GM18951 (cell line): ENCODE results near the gene IL1R2.

Experiments
- POLR2A ChIP-seq: IDR thresholded peaks from 4 replicates; pipeline ENCODE4 v1.6.1; 2011; ENCODE audit warnings: mild to moderate bottlenecking; ENCODE audit not compliant: insufficient read length, insufficient read depth; ENCODE audit errors: extremely low read depth
- in situ Hi-C: fragments of 300-500 bp; cut with MboI; formaldehyde crosslinking; loops from one replicate; pipeline ENCODE4 v1.12.0; 2022; ENCODE audit warnings: low sequenced_read_pairs, mixed read lengths, inconsistent platforms; ENCODE audit not compliant: unreplicated experiment

IL1R2 gene

GRCh38 chr2:101962309-101962708 is 29.5 kb upstream of the IL1R2 start:
- in situ Hi-C loops, result no loop called here
- no peak for TF ChIP-seq POLR2A

- in situ Hi-C loops, result no loop called here
- TF ChIP-seq POLR2A, result no peak
Observed at GRCh38 chr2:101963198-101963597, 28.6 kb upstream of the IL1R2 start.

GRCh38 chr2:101967826-101968513 is 23.8 kb upstream of the IL1R2 start:
- in situ Hi-C loops, result no loop called here

GRCh38 chr2:101969723-101970122 is 22.0 kb upstream of the IL1R2 start:
- in situ Hi-C loops, result no loop called here
- TF ChIP-seq POLR2A, result no peak

More at GRCh38 chr2:101967826-101968513, 23.8 kb upstream of the IL1R2 start:
- no peak for TF ChIP-seq POLR2A

- in situ Hi-C loops, result no loop called here
- TF ChIP-seq POLR2A, result no peak
Observed at GRCh38 chr2:101970901-101971300, 20.9 kb upstream of the IL1R2 start.

- in situ Hi-C loops, result no loop called here
- TF ChIP-seq POLR2A, result no peak
Observed at GRCh38 chr2:101971836-101972235, 19.9 kb upstream of the IL1R2 start.

- TF ChIP-seq POLR2A, result no peak
- in situ Hi-C loops, result no loop called here
Observed at GRCh38 chr2:101972621-101973434, 18.9 kb upstream of the IL1R2 start.

GRCh38 chr2:101974663-101975062 is 17.1 kb upstream of the IL1R2 start:
- no peak for TF ChIP-seq POLR2A
- in situ Hi-C loops, result no loop called here

- TF ChIP-seq POLR2A, result no peak
- in situ Hi-C loops, result no loop called here
Observed at GRCh38 chr2:101975171-101975870, 16.4 kb upstream of the IL1R2 start.

GRCh38 chr2:101976891-101977290 is 14.9 kb upstream of the IL1R2 start:
- in situ Hi-C loops, result no loop called here
- TF ChIP-seq POLR2A, result no peak

GRCh38 chr2:101980368-101980767 is 11.4 kb upstream of the IL1R2 start:
- no peak for TF ChIP-seq POLR2A
- in situ Hi-C loops, result no loop called here

- in situ Hi-C loops, result no loop called here
- no peak for TF ChIP-seq POLR2A
Observed at GRCh38 chr2:101981066-101981465, 10.7 kb upstream of the IL1R2 start.

GRCh38 chr2:101981504-101981903 is 10.3 kb upstream of the IL1R2 start:
- in situ Hi-C loops, result no loop called here
- TF ChIP-seq POLR2A, result no peak

GRCh38 chr2:101982495-101983029 is 9.2 kb upstream of the IL1R2 start:
- no peak for TF ChIP-seq POLR2A
- in situ Hi-C loops, result no loop called here

GRCh38 chr2:101983486-101983885 is 8.3 kb upstream of the IL1R2 start:
- in situ Hi-C loops, result no loop called here
- no peak for TF ChIP-seq POLR2A
